NCI-H2227 (cell line): Measurements from ENCODE around the gene HS3ST6.
"Not testable (repeated sequence)": the region's sequence is repeated elsewhere in the genome, so short reads cannot be mapped to it uniquely, and the experiment has no call there.

ENCODE experiments used
- DNase-seq: peaks from one replicate; lab custom pipeline; 2025; ENCODE audit not compliant: unreplicated experiment; lab: John Stamatoyannopoulos, UW

Gene HS3ST6

DNA sequence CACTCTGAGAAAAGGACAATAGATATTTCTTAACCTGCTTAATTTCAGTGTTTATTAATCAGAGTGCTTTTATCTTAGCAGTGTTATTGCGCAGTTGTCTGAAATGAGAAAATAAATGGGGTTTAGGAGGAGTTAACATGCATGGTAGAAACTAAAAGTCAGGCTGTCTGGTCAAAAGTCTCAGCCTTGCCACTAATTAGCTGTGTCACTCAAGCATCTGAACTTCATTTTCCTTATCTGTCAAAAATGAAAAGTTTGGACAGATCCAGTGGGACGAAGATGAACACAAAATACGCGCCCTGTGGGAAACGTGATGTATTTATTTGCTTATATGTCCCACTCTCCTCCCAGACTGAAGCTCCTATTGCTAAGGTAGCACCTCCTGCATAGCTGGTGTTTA lies 40.0 kb downstream of the HS3ST6 start:
- DNase-seq = no peak

DNA sequence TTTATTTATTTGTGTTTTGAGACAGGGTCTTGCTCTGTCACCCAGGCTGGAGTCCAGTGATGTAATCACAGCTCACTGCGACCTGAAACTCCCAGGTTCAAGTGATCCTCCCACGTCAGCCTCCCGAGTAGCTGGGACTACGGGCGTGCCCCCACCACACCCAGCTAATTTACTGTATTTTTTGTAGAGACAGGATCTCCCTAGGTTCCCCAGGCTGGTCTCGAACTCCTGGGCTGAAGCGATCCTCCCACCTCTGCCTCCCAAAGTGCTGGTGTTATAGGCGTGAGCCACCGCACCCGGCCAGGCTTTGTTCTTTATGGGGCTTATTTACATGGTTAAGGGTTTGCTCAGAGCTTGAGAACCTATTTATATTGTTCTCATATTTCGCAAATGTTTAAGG lies 40.4 kb downstream of the HS3ST6 start:
- DNase-seq = no peak

GRCh38 chr16:1877089-1877488 lies 41.1 kb downstream of the HS3ST6 start:
- no peak for DNase-seq

GRCh38 chr16:1876468-1876867 lies 41.7 kb downstream of the HS3ST6 start:
- no peak for DNase-seq

GRCh38 chr16:1876066-1876465 lies 42.1 kb downstream of the HS3ST6 start:
- not testable (repeated sequence) for DNase-seq

DNA sequence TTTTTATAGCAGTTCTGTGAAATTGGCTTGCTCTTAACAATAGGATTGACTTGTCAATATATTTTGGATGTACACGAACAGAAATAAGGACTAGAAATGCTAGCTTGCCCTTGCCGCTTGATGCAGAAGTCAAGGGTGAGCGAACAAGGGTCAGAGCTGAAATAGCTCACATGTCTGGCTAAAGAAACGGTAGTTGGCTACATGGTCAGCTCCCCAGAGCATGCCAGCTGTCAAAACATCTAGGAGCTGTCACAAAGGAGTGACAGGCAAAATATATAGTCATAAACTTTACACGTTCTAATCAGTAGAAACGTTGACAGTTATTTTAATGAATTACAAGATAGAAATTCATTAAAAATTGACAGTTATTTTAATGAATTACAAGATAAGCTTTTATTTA lies 43.4 kb downstream of the HS3ST6 start:
- DNase-seq = no peak

DNA sequence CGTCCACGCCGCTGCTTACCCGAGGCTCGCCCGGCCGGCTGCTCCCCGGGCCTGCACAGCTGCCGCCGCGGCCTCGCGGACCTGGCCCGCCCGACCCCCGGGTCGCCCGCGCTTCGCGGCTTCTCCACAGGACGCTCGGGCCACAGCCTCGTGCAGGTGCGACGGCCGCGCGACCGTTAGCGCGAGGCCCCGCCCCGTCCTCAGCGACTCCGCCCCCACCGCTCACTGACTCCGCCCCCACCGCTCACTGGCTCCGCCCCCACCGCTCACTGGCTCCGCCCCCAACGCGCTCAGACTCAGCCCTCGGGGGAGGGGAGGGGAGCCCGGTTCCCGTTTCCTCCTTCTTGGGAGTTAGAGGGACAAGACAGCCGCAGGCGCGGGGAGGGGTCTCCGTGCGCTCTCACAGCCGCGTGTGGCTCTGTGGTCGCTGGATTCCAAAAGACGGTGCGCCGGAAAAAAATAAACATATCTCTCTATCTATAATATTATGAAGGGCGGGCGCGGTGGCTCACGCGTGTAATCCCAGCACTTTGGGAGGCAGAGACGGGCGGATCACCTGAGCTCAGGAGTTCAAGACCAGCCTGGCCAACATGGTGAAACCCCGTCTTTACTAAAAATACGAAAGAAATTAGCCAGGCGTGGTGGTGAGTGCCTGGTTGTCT lies 46.1 kb downstream of the HS3ST6 start, which contains the start of gene MEIOB:
MEIOB (minus strand) TSS at position 191 of the 662 bp plus-strand sequence. CDS start 3,989 bp downstream, outside the sequence.
- peak; percentile 86 for DNase-seq

GRCh38 chr16:1870365-1871082 lies 47.7 kb downstream of the HS3ST6 start:
- no peak for DNase-seq

GRCh38 chr16:1865902-1866690 lies 52.1 kb downstream of the HS3ST6 start:
- no peak for DNase-seq

DNA sequence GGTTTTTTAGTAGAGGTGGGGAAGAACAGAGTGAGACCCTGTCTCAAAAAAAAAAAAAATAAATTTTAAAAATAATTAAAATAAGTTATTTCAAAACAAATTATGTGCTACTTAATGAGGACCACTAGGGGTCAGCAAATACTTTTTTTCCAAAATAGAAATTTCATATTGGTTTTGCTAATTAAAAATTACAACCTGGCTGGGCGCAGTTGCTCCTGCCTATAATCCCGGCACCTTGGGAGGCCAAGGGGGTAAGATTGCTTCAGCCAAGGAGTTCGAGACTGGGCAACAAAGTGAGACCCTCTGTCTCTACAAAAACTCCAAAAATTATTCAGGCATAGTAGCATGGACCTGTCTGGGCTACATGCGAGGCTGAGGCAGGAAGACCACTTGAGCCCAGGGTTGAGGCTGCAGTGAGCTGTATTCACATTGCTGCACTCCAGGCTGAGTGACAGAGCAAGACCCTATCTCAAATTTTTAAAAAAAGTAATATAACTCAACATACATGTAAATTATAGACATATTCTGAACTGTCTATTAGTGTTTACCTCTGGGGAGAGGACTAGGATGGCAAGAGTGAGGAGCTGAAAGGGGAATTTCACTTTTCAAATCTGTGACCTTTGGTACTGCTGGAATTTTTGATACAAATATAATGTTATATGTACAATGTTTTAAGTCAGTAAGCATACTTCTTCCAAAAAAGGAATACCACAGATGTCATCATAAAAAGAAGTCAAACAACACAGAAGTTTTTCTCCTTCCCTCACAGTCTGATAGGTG lies 54.3 kb downstream of the HS3ST6 start:
- DNase-seq = no peak

DNA sequence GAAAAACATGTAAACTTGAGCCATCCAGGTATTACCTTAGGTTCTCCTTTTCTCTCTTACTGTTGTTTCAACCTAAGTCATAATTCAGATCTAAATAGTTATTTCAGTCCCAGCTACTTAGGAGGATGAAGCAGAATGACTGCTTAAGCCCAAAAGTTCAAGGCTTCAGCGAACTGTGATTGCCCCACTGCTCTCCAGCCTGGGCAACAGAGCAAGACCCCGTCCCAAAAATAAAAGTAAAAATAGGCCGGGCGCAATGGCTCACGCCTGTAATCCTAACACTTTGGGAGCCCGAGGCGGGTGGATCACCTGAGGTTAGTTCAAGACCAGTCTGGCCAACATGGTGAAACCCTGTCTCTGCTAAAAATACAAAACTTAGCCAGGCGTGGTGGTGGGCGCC lies 55.8 kb downstream of the HS3ST6 start:
- DNase-seq = no peak

GRCh38 chr16:1861730-1862129 lies 56.5 kb downstream of the HS3ST6 start:
- DNase-seq = no peak
